ENCODE results near the gene RNF151.

GRCh38 chr16:1959269-1960039 lies 7.2 kb upstream of the RNF151 start, which contains the start of gene NDUFB10:
- TF ChIP-seq CTCF (conservative IDR thresholded peaks at IDR 0.05) (peak; percentile 95), ZFX (IDR thresholded peaks at IDR 0.05) (peak; percentile 69; the same call in 1 of the 2 replicates)
